SK-N-SH treated with all-trans-retinoic acid at 6 μM for 48 hours (cell line): ENCODE measurements around the gene DAAM2.

ENCODE experiments used
- ATAC-seq: fragments of 200-7000 bp; cut with Tn5 transposase; 3 replicates; pipeline ENCODE4 v1.9.1; 2020; ENCODE audit warnings: mild to moderate bottlenecking, moderate library complexity
- ARNTL ChIP-seq: fragments of 450-650 bp; formaldehyde crosslinking; IDR thresholded peaks from 2 replicates; pipeline ENCODE4 v1.5.0; 2020; ENCODE audit warnings: low read depth, mild to moderate bottlenecking, moderate library complexity, borderline replicate concordance
- BACH2 ChIP-seq: fragments of 250-450 bp; sonication (Bioruptor Pico); IDR thresholded peaks from 2 replicates; pipeline ENCODE4 v1.9.0; 2021; ENCODE audit warnings: mild to moderate bottlenecking, borderline replicate concordance
- CSDC2 ChIP-seq: fragments of 250-450 bp; sonication (Bioruptor Pico); IDR thresholded peaks from 2 replicates; pipeline ENCODE4 v1.5.0; 2020; ENCODE audit warnings: mild to moderate bottlenecking, moderate library complexity
- ESRRG ChIP-seq: fragments of 250-450 bp; sonication (Bioruptor Pico); IDR thresholded peaks from 2 replicates; pipeline ENCODE4 v1.6.1; 2021; ENCODE audit warnings: mild to moderate bottlenecking
- GLIS3 ChIP-seq: fragments of 250-450 bp; sonication (Bioruptor Pico); IDR thresholded peaks from 2 replicates; pipeline ENCODE4 v1.5.0; 2020; ENCODE audit warnings: mild to moderate bottlenecking, moderate library complexity
- ISL1 ChIP-seq: fragments of 250-450 bp; sonication (Bioruptor Pico); IDR thresholded peaks from 2 replicates; pipeline ENCODE4 v2.1.2; 2022; ENCODE audit warnings: mild to moderate bottlenecking, moderate library complexity
- OSR1 ChIP-seq: fragments of 250-450 bp; sonication (Bioruptor Pico); IDR thresholded peaks from 2 replicates; pipeline ENCODE4 v1.8.0; 2022; ENCODE audit warnings: moderate library complexity, mild to moderate bottlenecking, inconsistent platforms
- PPARA ChIP-seq: fragments of 250-450 bp; sonication (Bioruptor Pico); IDR thresholded peaks from 2 replicates; pipeline ENCODE4 v1.5.0; 2020; ENCODE audit warnings: mild to moderate bottlenecking, borderline replicate concordance
- RARB ChIP-seq: fragments of 250-450 bp; sonication (Bioruptor Pico); IDR thresholded peaks from 2 replicates; pipeline ENCODE4 v1.8.0; 2021; ENCODE audit warnings: mild to moderate bottlenecking, moderate library complexity
- SNAI2 ChIP-seq: fragments of 250-450 bp; sonication (Bioruptor Pico); IDR thresholded peaks from 2 replicates; pipeline ENCODE4 v1.5.0; 2020; ENCODE audit warnings: mild to moderate bottlenecking, moderate library complexity
- TCF4 ChIP-seq: fragments of 250-450 bp; sonication (Bioruptor Pico); IDR thresholded peaks from 2 replicates; pipeline ENCODE4 v1.8.0; 2021; ENCODE audit warnings: mild to moderate bottlenecking, moderate library complexity, borderline replicate concordance
- TOX ChIP-seq: fragments of 250-450 bp; sonication (Bioruptor Pico); IDR thresholded peaks from 2 replicates; pipeline ENCODE4 v1.8.0; 2021; ENCODE audit warnings: mild to moderate bottlenecking, moderate library complexity, borderline replicate concordance
- ZC3H10 ChIP-seq: fragments of 250-450 bp; sonication (Bioruptor Pico); IDR thresholded peaks from 2 replicates; pipeline ENCODE4 v1.5.1; 2021; ENCODE audit warnings: mild to moderate bottlenecking, moderate library complexity
- ZFP3 ChIP-seq: fragments of 250-450 bp; sonication (Bioruptor Pico); IDR thresholded peaks from 2 replicates; pipeline ENCODE4 v1.5.0; 2020; ENCODE audit warnings: mild to moderate bottlenecking, moderate library complexity
- ZFP30 ChIP-seq: fragments of 450-650 bp; formaldehyde crosslinking; IDR thresholded peaks from 2 replicates; pipeline ENCODE4 v1.5.0; 2022; ENCODE audit warnings: mild to moderate bottlenecking, moderate library complexity
- ZNF565 ChIP-seq: fragments of 450-650 bp; formaldehyde crosslinking; conservative IDR thresholded peaks from 2 replicates; pipeline ENCODE4 v1.5.0; 2020; ENCODE audit warnings: low read depth, mild to moderate bottlenecking, moderate library complexity
- ZNF70 ChIP-seq: fragments of 450-650 bp; formaldehyde crosslinking; IDR thresholded peaks from 2 replicates; pipeline ENCODE4 v1.5.0; 2020; ENCODE audit warnings: mild to moderate bottlenecking, moderate library complexity
- ZNF8 ChIP-seq: fragments of 450-650 bp; formaldehyde crosslinking; IDR thresholded peaks from 2 replicates; pipeline ENCODE4 v1.5.0; 2020; ENCODE audit warnings: mild to moderate bottlenecking, moderate library complexity
- TF ChIP-seq, protein P1 (sequence below): fragments of 250-450 bp; sonication (Bioruptor Pico); IDR thresholded peaks from 2 replicates; pipeline ENCODE4 v1.5.0; 2020; ENCODE audit warnings: mild to moderate bottlenecking, moderate library complexity
- TF ChIP-seq, protein P2 (sequence below): fragments of 250-450 bp; sonication (Bioruptor Pico); IDR thresholded peaks from 2 replicates; pipeline ENCODE4 v1.8.0; 2020; ENCODE audit warnings: mild to moderate bottlenecking, moderate library complexity, borderline replicate concordance
- TF ChIP-seq, protein P3 (sequence below): fragments of 250-450 bp; sonication (Bioruptor Pico); IDR thresholded peaks from 2 replicates; pipeline ENCODE4 v1.5.1; 2020; ENCODE audit warnings: low read depth, mild to moderate bottlenecking, moderate library complexity
- TF ChIP-seq, protein P4 (sequence below): fragments of 250-450 bp; sonication (Bioruptor Pico); IDR thresholded peaks from 2 replicates; pipeline ENCODE4 v1.5.1; 2021; ENCODE audit warnings: mild to moderate bottlenecking, moderate library complexity
- TF ChIP-seq, protein P5 (sequence below): fragments of 250-450 bp; sonication (Bioruptor Pico); IDR thresholded peaks from 2 replicates; pipeline ENCODE4 v1.8.0; 2021; ENCODE audit warnings: low read depth, mild to moderate bottlenecking, moderate library complexity, borderline replicate concordance

Gene DAAM2

DNA sequence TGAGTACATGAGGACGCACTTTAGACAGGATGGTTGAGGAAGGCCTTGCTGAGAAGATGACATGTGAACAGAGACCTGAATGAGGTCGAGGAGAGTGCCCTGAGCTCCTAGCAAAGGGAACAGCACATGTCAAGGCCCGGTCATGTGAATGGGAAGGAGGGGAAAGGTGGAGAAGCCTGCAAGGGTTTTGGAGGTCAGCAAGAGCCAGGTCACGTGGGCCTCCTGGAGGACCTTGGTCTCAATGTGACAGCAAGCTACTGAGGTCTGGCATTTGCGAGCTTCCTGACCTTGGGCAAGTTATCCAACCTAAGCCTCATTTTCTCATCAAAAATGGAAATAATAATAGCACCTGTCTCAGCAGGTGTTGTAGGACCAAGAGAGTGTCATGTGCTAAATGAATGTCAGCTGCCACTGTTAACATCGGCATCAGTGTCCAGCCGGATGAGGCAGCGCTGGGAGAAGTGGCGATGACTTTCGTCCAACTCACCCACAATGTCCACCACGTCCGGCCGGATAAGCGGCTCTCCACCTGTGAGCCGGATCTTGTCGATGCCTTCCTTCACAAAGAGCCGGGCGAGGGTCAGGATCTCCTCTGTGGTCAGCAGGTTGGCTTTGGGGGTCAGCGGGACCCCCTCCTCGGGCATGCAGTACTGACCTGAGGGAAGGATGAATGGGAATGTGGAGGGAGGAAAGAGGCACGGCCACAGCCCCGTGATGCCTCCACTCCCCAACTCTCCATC lies 133.2 kb downstream of the DAAM2 start:
- no peak for TF ChIP-seq TOX
- no peak for TF ChIP-seq ZFP3
- no peak for TF ChIP-seq ISL1
- TF ChIP-seq, protein P1, sequence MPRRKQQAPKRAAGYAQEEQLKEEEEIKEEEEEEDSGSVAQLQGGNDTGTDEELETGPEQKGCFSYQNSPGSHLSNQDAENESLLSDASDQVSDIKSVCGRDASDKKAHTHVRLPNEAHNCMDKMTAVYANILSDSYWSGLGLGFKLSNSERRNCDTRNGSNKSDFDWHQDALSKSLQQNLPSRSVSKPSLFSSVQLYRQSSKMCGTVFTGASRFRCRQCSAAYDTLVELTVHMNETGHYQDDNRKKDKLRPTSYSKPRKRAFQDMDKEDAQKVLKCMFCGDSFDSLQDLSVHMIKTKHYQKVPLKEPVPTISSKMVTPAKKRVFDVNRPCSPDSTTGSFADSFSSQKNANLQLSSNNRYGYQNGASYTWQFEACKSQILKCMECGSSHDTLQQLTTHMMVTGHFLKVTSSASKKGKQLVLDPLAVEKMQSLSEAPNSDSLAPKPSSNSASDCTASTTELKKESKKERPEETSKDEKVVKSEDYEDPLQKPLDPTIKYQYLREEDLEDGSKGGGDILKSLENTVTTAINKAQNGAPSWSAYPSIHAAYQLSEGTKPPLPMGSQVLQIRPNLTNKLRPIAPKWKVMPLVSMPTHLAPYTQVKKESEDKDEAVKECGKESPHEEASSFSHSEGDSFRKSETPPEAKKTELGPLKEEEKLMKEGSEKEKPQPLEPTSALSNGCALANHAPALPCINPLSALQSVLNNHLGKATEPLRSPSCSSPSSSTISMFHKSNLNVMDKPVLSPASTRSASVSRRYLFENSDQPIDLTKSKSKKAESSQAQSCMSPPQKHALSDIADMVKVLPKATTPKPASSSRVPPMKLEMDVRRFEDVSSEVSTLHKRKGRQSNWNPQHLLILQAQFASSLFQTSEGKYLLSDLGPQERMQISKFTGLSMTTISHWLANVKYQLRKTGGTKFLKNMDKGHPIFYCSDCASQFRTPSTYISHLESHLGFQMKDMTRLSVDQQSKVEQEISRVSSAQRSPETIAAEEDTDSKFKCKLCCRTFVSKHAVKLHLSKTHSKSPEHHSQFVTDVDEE (CRISPR knock-in tag), result no peak
- no peak for TF ChIP-seq ZNF70 (CRISPR knock-in tag)
- TF ChIP-seq ARNTL (CRISPR knock-in tag), result no peak
- TF ChIP-seq OSR1 (CRISPR knock-in tag), result no peak
- no peak for TF ChIP-seq ZFP30
- no peak for TF ChIP-seq ZNF565 (CRISPR knock-in tag)
- no peak for TF ChIP-seq ZC3H10
- no peak for TF ChIP-seq BACH2 (CRISPR knock-in tag)
- no peak for TF ChIP-seq TCF4
- TF ChIP-seq ESRRG (CRISPR knock-in tag), result no peak
- TF ChIP-seq ZNF8, result no peak
- TF ChIP-seq, protein P2, sequence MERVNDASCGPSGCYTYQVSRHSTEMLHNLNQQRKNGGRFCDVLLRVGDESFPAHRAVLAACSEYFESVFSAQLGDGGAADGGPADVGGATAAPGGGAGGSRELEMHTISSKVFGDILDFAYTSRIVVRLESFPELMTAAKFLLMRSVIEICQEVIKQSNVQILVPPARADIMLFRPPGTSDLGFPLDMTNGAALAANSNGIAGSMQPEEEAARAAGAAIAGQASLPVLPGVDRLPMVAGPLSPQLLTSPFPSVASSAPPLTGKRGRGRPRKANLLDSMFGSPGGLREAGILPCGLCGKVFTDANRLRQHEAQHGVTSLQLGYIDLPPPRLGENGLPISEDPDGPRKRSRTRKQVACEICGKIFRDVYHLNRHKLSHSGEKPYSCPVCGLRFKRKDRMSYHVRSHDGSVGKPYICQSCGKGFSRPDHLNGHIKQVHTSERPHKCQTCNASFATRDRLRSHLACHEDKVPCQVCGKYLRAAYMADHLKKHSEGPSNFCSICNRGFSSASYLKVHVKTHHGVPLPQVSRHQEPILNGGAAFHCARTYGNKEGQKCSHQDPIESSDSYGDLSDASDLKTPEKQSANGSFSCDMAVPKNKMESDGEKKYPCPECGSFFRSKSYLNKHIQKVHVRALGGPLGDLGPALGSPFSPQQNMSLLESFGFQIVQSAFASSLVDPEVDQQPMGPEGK, result no peak
- TF ChIP-seq GLIS3 (CRISPR knock-in tag), result no peak
- no peak for TF ChIP-seq RARB (CRISPR knock-in tag)
- no peak for TF ChIP-seq CSDC2
- TF ChIP-seq, protein P3, sequence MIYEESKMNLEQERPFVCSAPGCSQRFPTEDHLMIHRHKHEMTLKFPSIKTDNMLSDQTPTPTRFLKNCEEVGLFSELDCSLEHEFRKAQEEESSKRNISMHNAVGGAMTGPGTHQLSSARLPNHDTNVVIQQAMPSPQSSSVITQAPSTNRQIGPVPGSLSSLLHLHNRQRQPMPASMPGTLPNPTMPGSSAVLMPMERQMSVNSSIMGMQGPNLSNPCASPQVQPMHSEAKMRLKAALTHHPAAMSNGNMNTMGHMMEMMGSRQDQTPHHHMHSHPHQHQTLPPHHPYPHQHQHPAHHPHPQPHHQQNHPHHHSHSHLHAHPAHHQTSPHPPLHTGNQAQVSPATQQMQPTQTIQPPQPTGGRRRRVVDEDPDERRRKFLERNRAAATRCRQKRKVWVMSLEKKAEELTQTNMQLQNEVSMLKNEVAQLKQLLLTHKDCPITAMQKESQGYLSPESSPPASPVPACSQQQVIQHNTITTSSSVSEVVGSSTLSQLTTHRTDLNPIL (CRISPR knock-in tag), result no peak
- TF ChIP-seq, protein P4, sequence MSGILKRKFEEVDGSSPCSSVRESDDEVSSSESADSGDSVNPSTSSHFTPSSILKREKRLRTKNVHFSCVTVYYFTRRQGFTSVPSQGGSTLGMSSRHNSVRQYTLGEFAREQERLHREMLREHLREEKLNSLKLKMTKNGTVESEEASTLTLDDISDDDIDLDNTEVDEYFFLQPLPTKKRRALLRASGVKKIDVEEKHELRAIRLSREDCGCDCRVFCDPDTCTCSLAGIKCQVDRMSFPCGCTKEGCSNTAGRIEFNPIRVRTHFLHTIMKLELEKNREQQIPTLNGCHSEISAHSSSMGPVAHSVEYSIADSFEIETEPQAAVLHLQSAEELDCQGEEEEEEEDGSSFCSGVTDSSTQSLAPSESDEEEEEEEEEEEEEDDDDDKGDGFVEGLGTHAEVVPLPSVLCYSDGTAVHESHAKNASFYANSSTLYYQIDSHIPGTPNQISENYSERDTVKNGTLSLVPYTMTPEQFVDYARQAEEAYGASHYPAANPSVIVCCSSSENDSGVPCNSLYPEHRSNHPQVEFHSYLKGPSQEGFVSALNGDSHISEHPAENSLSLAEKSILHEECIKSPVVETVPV (CRISPR knock-in tag), result no peak
- TF ChIP-seq, all 23 proteins: peak for 0
- ATAC-seq, result no peak

DNA sequence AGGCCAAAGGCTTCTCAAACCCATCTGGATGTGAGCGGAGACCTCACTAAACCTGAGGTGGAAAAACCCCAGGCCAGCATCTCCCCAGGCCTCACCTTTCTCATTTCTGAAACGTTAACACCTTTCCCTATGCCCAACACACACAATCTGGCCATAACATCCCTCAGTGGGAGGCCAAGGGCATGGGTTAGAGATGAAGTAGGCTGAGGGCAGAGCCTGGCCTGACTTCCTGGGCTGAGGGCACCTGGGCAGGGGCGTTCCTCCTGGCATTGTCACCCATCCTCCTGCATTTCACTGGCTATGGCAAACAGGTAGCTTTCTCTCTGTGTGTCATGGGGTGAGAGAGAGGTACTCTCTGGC lies 133.7 kb downstream of the DAAM2 start:
- TF ChIP-seq TOX, result no peak
- TF ChIP-seq, all 23 proteins: peak for 0
- ATAC-seq, result no peak

DNA sequence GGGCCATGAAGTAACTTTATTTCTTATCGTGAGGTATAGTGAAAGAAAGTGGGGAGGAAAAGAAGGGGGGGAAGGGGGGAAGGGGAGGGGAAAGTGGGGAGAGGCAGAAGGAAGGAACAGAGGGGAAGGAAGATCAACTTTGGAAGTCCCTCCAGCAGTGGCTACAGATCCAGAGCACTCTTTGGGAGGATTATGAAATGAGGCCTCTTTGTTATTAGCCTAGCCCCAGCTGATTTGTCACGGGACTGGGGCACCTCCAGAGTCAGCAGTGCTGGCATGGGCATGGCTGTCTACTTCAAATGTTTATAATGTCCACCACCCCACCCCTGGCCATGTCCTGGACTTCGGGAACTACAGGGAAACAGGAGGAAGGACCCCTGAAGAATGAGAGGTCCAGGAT lies 134.5 kb downstream of the DAAM2 start:
- ATAC-seq, result no peak; the same call in 2 of the 3 replicates
- TF ChIP-seq RARB (CRISPR knock-in tag) (no peak), ZNF70 (CRISPR knock-in tag) (no peak), BACH2 (CRISPR knock-in tag) (no peak), ZNF8 (no peak), ZFP30 (no peak)
- TF ChIP-seq, protein P3 (CRISPR knock-in tag), result no peak

DNA sequence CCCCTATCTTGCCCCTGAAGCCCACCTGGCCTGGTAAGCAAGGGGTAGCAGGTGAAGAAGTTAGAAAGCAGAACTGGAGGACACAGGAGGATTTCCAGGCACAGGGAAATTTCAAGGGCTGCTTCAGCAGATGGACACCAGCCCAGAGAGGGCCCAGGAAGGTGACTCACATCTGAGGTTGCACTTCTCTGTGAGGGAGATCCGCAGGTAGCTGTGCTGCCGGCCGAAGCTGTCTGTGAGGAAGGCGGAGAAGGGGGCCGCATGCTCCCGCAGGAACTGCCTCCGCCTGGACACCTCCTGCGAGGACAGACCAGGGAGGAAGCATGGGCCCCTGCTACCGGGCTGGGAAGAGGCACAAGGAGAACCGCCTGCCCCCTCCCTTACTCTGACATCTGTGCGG lies 135.0 kb downstream of the DAAM2 start:
- no peak for TF ChIP-seq GLIS3 (CRISPR knock-in tag)
- TF ChIP-seq PPARA, result no peak
- no peak for TF ChIP-seq SNAI2
- TF ChIP-seq BACH2 (CRISPR knock-in tag), result no peak
- TF ChIP-seq ZFP3, result no peak
- TF ChIP-seq, protein P1 (CRISPR knock-in tag), result no peak
- TF ChIP-seq RARB (CRISPR knock-in tag), result no peak
- TF ChIP-seq TOX, result no peak
- TF ChIP-seq ZFP30, result no peak
- TF ChIP-seq, protein P5, sequence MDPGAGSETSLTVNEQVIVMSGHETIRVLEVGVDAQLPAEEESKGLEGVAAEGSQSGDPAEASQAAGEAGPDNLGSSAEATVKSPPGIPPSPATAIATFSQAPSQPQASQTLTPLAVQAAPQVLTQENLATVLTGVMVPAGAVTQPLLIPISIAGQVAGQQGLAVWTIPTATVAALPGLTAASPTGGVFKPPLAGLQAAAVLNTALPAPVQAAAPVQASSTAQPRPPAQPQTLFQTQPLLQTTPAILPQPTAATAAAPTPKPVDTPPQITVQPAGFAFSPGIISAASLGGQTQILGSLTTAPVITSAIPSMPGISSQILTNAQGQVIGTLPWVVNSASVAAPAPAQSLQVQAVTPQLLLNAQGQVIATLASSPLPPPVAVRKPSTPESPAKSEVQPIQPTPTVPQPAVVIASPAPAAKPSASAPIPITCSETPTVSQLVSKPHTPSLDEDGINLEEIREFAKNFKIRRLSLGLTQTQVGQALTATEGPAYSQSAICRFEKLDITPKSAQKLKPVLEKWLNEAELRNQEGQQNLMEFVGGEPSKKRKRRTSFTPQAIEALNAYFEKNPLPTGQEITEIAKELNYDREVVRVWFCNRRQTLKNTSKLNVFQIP, result no peak
- no peak for TF ChIP-seq ARNTL (CRISPR knock-in tag)
- TF ChIP-seq ZC3H10, result no peak
- ATAC-seq, result peak; percentile 18; the same call in 1 of the 3 replicates
